Measurements from ENCODE around the gene KLRF1.

DNA sequence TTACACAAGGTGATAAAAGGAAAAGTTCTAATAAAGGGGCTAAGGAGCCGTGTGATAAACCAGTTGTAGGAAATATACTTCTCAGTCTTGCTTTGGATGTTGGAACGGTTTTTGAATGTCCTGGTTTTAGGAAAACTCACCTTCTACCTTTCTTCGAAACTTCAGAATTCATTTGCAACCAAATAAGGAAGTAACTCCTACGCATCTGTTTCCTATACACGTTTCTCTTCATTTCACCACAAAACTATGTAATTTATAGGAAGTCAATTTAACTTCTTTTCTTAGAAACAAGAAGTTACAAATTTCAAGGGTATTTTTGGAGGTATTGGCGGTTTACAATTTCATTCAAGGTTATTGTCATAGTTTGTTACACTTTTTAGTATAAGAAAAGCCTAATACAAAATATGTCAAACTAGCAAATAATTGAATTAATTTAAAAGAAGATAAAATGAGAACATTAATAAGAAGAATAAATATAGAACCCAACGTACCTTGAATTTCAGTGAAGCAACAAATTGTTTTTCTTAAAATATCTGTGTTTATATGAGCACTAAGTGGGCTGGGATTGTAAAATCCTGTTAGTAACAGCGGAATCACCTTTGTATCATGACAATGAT, 33.4 kb upstream of the KLRF1 start:
- TF ChIP-seq EZH2phosphoT487 (IDR thresholded peaks at IDR 0.05; ENCODE audit: borderline replicate concordance) (no peak), POLR2A (IDR thresholded peaks at IDR 0.05; ENCODE audit: borderline replicate concordance, extremely low read depth, insufficient read depth, insufficient read length) (no peak), SP1 (IDR thresholded peaks at IDR 0.05; ENCODE audit: low read depth) (no peak), YY1 (IDR thresholded peaks at IDR 0.05; ENCODE audit: extremely low read depth, insufficient replicate concordance, low read depth, low read length) (no peak), ZFX (IDR thresholded peaks at IDR 0.05) (no peak), FOSL1 (IDR thresholded peaks at IDR 0.05; ENCODE audit: low read depth) (no peak), RAD21 (IDR thresholded peaks at IDR 0.05; ENCODE audit: low read depth) (no peak)
- TF ChIP-seq, protein P1, sequence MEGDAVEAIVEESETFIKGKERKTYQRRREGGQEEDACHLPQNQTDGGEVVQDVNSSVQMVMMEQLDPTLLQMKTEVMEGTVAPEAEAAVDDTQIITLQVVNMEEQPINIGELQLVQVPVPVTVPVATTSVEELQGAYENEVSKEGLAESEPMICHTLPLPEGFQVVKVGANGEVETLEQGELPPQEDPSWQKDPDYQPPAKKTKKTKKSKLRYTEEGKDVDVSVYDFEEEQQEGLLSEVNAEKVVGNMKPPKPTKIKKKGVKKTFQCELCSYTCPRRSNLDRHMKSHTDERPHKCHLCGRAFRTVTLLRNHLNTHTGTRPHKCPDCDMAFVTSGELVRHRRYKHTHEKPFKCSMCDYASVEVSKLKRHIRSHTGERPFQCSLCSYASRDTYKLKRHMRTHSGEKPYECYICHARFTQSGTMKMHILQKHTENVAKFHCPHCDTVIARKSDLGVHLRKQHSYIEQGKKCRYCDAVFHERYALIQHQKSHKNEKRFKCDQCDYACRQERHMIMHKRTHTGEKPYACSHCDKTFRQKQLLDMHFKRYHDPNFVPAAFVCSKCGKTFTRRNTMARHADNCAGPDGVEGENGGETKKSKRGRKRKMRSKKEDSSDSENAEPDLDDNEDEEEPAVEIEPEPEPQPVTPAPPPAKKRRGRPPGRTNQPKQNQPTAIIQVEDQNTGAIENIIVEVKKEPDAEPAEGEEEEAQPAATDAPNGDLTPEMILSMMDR (IDR thresholded peaks at IDR 0.05 in 2 of 3, conservative IDR thresholded peaks at IDR 0.05 in 1 of 3; ENCODE audit: borderline replicate concordance in 1 of 3, insufficient read depth in 1 of 3, low read depth in 2 of 3, low read length in 2 of 3): no peak
- TF ChIP-seq, protein P2, sequence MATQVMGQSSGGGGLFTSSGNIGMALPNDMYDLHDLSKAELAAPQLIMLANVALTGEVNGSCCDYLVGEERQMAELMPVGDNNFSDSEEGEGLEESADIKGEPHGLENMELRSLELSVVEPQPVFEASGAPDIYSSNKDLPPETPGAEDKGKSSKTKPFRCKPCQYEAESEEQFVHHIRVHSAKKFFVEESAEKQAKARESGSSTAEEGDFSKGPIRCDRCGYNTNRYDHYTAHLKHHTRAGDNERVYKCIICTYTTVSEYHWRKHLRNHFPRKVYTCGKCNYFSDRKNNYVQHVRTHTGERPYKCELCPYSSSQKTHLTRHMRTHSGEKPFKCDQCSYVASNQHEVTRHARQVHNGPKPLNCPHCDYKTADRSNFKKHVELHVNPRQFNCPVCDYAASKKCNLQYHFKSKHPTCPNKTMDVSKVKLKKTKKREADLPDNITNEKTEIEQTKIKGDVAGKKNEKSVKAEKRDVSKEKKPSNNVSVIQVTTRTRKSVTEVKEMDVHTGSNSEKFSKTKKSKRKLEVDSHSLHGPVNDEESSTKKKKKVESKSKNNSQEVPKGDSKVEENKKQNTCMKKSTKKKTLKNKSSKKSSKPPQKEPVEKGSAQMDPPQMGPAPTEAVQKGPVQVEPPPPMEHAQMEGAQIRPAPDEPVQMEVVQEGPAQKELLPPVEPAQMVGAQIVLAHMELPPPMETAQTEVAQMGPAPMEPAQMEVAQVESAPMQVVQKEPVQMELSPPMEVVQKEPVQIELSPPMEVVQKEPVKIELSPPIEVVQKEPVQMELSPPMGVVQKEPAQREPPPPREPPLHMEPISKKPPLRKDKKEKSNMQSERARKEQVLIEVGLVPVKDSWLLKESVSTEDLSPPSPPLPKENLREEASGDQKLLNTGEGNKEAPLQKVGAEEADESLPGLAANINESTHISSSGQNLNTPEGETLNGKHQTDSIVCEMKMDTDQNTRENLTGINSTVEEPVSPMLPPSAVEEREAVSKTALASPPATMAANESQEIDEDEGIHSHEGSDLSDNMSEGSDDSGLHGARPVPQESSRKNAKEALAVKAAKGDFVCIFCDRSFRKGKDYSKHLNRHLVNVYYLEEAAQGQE (IDR thresholded peaks at IDR 0.05; ENCODE audit: low read depth): no peak
- TF ChIP-seq, protein P3, sequence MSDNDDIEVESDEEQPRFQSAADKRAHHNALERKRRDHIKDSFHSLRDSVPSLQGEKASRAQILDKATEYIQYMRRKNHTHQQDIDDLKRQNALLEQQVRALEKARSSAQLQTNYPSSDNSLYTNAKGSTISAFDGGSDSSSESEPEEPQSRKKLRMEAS (IDR thresholded peaks at IDR 0.05): no peak
